C1 segment of cervical spinal cord (tissue), 14 donors: ENCODE measurements around the gene ELK4.

ENCODE experiments used
- DNase-seq, 14 donors: peaks; one replicate each; lab custom pipeline; 2025; lab: John Stamatoyannopoulos, UW

ELK4 gene

GRCh38 chr1:205565799-205566198 lies 66.0 kb downstream of the ELK4 start:
- DNase-seq = no peak

GRCh38 chr1:205563927-205564441 lies 67.8 kb downstream of the ELK4 start:
- peak in 1 of 14 donors; percentile 30 for DNase-seq

- no peak for DNase-seq
Measured at GRCh38 chr1:205561501-205562203, 70.2 kb downstream of the ELK4 start.
